ENCODE measurements around the gene SPIN2B.
"Not testable (repeated sequence)": the region's sequence is repeated elsewhere in the genome, so short reads cannot be mapped to it uniquely, and the experiment has no call there.

Gene SPIN2B

DNA sequence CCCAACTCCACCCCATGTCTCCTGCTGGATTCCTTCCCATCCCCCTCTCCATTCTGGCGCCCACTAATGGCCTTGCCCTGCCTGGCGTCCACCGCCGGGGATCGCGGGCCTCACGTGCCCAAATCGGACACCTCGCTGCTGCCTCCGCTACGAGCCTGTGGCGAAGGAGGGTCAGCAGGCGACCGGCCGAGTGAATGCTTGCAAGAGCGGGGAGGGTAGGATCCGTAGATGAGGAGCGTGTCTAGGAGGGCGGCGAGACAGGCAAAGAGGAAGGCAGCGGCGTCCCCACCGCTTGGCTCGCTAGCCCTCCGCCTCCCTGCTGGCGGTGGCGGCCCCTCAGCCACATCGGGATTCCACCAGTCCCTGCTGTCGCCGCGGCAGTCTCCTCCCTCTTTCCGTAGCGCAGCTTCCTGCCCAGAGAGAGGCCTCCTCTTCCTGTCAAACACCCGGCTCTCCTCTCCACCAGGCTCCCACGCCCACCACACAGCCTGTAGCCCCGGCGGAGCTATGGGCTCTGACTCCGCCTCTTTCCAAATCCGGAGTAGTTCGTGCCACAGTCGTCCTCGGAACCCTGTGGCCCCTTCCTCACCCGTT, at the start of gene SPIN2B:
Gene SPIN2B (minus strand): TSS at position 387 of the 594 bp plus-strand sequence.
- DNase-seq: peak; percentile 81

DNA sequence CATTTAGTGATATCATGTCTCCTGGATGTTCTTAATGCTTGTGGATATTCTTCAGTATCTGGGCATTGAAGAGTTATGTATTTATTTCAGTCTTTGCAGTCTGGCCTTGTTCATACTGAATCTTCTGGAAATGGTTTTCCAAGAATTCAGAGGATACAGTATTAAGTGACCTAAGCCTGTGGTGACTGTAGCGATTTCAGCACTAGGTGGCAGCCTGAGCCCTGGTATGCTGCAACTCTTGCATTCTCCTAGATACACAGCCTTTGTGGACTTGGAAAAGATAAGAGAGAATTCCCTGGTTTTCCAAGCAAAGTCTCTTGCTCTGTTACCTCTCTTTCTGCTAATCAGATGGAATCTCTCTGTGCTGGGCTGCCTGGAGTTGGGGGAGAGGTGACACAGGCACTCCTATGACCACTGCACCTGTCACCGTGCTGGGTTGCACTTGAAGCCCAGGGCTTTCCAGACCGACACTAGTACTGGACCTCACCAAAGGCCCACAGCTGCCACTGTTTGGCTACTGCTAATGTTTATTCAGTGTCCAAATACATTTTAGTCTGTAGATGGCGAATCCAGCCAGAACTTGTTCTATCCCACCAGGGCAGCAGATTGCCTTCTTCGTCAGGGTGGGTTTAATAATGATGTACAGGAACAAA, 35.2 kb upstream of the SPIN2B start:
- DNase-seq: no peak

DNA sequence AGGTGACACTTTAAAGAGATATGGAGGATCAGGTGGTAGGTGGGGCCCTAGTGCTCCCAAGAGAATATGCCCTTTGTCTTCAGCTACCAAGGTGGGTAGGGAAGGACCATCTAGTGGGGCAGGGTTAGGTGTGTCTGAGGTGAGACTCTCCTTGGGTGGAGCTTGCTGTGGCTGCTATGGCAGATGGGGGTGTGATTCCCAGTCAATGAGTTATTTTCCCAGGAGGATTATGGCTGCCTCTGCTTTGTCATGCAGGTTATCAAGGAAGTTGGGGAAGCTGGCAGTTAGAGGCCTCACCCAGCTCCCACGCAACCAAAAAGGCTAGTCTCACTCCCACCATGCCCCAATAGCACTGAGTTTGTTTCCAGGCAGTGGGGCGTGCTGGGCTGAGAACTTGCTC, 33.8 kb upstream of the SPIN2B start:
- no peak for DNase-seq

DNA sequence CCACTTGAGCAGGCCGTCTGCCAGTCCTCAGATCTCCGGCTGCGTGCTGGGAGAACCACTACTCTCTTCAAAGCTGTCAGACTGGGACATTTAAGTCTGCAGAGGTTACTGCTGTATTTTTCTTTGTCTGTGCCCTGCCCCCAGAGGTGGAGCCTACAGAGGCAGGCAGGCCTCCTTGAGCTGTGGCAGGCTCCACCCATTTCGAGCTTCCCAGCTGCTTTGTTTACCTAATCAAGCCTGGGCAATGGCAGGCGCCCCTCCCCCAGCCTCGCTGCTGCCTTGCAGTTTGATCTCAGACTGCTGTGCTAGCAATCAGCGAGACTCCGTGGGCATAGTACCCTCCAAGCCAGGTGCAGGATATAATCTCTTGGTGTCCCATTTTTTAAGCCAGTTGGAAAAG, 30.9 kb upstream of the SPIN2B start:
- DNase-seq: not testable (repeated sequence)

DNA sequence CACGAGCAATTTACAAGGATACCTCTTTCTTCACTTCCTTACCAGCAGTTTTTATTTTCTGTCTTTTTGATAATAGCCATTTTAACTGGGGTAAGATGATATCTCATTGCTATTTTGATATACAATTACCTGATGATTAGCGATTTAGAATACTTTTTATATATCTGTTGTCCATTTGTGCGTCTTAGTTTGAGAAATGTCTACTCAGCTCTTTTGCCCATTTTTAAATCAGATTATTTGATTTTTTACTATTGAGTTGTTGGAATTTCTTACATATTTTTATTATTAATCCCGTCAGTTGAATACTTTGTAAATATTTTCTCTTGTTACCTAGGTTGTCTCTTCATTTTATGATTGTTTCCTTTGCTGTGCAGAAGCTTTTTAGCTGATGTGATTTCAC, 17.3 kb upstream of the SPIN2B start:
- no peak for DNase-seq

DNA sequence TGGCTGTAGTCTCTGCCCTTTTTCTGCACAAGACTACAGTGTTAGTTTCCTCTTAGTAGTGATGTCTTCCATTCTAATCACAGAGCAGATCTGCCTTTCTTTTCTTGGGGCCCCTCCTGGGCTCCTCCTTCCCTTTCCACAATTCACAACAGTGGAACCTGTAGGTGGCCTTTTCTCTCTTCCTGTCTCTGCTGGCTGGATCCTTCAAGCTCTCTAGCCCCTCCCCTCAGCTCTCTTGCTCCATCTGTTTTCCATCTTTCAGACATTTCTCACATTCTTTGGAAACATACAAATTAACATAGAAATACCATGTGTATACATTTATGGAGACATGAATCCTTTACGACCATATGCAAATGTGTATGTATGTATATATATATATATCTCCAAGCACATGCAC, 16.2 kb upstream of the SPIN2B start:
- no peak for DNase-seq

DNA sequence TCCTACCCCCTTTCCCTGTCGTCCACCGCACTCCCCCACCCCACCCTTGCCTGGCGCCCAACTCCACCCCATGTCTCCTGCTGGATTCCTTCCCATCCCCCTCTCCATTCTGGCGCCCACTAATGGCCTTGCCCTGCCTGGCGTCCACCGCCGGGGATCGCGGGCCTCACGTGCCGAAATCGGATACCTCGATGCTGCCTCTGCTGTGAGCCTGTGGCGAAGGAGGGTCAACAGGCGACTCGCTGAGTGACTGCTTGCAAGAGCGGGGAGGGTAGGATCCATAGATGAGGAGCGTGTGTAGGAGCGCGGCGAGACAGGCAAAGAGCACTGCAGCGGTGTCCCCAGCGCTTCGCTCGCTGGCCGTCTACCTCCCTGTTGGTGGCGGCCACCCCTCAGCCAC, 15.7 kb upstream of the SPIN2B start, which contains the start of gene SPIN2A:
Gene SPIN2A (minus strand): TSS at position 325 of the 400 bp plus-strand sequence. CDS start 800 bp downstream, outside the sequence.
- not testable (repeated sequence) for DNase-seq

DNA sequence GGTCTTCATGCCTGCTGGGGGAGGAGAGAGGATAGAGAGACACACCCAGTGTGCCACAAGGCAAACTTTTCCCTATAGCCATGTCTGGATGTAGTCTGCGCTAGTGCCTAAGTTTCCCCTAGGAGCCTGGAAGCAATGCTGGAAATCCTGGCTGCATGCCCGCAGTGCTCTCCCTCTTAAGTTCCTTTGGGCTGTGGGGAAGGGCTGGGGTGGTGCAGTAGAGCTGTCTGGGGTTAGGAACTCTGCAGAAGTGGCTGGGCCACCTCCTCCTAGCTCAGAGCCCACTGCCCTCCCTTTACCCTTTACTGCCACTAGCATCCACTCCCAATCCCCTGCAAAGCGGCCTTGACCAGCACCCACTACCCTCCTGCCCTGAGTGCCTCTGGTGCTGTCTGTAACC, 15.2 kb upstream of the SPIN2B start:
- not testable (repeated sequence) for DNase-seq

DNA sequence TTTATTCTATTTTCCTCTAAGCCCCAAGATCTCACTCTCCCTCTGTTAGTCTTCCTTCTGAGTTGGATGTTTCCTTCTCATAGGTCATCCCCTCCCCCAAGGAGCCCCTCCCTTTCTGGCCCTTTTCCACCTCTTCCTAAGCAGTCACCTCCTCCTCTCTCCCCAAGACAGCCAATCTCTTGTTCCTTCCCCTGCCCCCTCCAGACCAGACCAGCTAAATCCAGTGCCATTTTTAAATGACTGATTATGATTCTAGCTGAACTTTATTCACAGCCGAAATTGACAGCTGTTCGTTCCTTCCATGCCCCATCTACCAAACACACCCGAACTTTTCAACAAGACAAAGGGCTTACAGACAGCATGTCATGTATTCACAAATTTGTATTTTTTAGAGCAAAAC, 13.9 kb upstream of the SPIN2B start:
- DNase-seq: no peak

DNA sequence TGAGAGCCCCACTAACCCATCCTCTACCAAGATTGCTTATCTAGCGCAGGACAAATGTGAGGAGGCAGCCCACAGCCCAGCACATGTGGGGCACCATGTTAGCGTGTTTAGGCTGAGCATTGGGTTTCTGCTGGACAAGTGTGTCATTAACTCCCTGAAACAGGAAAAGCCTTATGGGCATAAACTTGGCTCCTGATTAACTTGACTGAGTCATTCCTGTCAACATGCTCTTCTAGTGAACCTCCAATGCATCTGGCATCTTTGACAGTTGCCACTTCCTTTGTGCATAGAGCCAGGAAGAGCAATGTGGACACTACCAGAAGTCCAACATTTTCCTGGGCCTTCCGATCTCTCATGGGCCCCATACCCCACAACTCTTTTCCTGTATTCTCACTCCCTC, 13.4 kb upstream of the SPIN2B start:
- DNase-seq: no peak

DNA sequence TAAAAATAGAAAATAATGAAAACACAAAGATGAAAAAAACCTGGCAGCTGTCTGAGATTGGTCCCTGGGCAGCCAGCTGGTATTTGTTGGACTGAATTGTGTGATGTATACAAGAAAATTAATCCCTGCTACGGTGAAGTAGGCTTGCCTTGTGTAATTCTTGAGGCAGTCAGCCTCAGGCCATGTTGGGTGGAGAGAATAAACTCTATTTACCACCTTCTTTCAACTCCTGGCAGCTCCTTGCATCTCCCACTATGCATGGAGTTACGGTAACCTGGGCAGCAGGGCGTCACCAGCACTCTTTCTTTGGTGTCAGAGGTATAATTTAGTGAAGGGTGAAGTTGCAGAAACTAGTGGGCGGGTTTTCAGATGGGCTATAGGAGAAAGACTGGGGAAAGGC, 12.4 kb upstream of the SPIN2B start:
- no peak for DNase-seq

DNA sequence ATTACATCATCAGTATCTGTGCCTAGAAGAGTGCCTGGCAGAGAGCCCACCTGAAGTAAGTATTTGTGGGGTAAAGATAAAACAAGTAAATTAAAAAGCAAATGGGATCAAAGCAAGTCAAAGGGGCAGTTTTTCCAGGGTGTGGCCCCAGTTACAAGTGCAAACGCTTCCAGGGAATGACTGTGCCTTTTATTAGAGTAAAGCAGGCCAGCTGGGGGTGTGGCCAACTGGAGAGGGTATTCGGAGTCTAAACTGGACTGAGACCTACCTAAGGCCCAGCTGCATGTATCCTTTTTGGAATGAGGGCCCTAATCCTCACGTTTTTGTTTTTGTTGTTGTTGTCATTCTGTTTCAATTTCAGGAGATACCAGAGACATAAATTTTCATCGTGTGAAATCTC, 11.9 kb upstream of the SPIN2B start:
- DNase-seq: not testable (repeated sequence)

DNA sequence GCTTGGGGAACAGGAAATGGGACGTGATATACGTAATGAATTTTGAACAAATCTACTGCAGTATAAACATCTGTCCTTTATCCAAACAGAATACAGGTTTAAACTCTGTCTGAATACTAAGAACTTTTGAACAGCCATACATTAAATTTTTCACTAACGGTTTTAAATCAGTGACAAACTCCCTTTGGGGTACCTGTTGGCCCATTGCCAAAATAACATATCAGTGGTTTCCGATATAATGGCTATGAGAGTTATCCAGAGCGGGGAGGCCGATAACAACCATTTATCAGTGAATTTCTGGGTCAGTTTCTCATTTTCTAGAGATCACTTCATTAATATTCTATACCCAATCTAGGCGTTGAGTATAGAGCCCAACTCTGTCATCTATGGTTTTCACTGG, 10.7 kb upstream of the SPIN2B start:
- no peak for DNase-seq

DNA sequence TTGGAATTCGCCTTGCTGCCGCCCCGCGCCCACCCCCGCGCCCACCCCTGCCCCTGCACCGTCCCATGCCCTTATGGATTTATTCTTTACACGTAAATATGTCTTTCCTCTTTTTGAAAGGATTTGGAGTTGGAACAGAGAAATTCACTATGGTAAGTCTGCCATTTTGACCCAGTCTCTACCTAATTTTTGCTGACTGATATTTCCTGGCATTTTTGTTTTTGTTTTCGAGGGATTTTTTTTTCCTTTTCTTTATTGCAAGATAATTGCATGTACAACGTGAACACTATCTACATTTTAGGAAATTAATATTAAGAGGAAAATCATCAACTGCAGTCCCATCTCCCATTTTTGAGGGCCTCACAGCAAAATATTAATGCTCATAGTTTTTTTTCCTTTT, 468 bp upstream of the SPIN2B start:
- no peak for DNase-seq

DNA sequence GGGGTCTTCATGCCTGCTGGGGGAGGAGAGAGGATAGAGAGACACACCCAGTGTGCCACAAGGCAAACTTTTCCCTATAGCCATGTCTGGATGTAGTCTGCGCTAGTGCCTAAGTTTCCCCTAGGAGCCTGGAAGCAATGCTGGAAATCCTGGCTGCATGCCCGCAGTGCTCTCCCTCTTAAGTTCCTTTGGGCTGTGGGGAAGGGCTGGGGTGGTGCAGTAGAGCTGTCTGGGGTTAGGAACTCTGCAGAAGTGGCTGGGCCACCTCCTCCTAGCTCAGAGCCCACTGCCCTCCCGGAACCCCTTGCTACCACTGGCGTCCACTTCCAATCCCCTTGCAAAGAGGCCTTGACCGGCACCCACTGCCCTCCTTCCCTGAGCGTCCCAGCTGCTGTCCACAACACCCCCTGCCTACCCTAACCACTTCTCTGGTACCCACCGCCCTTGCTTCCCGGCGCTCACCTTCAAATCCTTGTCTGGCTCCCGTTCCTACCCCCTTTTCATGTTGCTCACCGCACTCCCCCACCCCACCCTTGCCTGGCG, 658 bp downstream of the SPIN2B start:
- DNase-seq: not testable (repeated sequence)

DNA sequence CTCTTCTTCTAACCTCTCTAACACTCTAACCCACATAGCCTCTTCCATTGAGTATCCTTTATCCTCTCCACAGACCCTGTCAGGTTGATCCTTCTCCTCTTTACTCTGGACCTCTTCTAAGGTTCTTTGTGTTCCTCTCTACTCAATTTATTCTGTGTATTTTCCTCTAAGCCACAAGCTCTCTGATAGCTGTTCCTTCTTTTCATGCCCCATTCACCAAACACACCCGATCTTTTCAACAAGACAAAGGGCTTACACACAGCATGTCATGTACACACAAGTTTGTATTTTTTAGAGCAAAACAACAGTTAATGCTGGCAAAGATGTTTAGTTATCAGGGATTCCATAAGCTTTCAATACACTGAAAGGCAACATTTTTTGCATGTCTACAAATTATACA, 1.9 kb downstream of the SPIN2B start:
- DNase-seq: no peak

DNA sequence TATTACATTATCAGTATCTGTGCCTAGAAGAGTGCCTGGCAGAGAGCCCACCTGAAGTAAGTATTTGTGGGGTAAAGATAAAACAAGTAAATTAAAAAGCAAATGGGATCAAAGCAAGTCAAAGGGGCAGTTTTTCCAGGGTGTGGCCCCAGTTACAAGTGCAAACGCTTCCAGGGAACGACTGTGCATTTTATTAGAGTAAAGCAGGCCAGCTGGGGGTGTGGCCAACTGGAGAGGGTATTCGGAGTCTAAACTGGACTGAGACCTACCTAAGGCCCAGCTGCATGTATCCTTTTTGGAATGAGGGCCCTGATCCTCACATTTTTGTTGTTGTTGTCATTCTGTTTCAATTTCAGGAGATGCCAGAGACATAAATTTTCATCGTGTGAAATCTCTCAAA, 3.8 kb downstream of the SPIN2B start:
- not testable (repeated sequence) for DNase-seq

DNA sequence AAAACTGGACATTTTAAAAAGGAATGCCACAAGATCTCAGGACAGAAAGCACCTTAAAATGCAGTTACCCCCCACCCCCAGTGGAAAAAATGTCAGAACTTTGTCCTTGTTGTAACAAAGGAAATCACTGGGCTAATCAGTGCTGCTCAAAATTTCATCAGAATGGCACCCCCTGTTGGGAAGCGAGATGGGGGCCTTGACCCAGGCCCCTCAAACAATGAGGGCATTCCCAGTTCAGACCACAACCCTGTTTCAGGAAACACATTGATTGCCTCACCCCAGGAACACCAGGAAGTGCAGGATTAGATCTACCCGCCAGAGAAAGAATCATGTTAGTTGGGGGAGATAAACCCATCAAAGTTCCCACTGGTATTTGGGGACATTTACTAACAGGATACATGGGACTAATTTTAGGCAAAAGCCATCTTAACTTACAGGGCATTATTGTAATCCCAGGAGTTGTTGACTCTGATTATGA, 16.4 kb downstream of the SPIN2B start:
- DNase-seq: no peak

DNA sequence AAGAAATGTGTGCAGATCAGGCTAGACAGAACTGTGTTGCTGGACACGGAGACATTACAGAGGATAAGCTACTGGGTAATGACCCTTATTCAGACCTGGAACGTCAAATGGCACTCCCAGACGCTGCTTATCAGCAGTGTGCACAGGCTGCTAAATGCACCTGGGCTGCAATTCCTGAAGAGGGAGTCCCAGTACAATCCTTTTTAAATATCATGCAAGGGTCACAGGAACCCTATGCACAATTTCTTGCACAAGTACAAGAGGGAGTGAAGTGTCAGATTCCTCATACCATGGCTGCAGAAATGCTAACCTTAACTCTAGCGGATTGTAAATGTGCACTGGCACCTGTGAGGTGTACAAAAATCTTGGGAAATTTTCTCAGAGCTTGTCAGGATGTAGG, 16.9 kb downstream of the SPIN2B start:
- no peak for DNase-seq

DNA sequence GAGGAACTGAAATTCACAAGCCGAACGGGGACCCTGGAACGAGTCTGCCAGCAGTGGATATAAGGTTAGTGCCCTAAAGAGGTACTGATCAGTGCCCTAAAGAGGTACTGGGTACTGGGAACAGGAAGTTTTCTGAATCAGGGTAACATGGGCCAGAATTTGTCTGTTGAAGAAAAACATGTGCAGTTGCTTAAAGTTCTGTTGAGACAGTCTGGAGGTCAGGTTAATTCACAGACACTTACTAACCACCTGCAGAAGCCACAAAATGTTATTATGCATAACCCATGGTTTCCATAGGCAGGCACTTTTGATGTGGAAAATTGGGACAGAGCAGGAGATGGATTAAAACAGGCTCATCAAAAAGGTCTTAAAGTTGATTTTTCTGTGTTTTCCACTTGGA, 17.9 kb downstream of the SPIN2B start:
- no peak for DNase-seq

DNA sequence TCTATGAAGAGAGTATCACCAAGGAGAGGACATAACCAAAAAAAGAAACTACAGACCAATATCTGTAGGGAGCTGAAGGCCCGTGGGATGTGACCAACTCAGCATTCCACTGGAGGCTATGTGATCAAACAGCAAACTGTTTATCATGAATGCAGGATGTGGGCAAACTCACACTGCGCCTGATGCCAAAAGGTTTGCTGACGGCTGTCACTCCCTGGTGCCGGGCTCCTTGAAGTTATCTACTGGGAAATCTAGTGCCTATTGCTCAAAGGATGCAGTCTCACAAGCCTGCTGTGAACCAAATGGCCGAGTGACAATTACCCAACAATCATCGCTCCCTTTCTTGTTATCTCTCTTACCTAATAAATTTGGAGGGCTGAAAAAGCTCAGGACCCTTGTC, 18.4 kb downstream of the SPIN2B start:
- not testable (repeated sequence) for DNase-seq

DNA sequence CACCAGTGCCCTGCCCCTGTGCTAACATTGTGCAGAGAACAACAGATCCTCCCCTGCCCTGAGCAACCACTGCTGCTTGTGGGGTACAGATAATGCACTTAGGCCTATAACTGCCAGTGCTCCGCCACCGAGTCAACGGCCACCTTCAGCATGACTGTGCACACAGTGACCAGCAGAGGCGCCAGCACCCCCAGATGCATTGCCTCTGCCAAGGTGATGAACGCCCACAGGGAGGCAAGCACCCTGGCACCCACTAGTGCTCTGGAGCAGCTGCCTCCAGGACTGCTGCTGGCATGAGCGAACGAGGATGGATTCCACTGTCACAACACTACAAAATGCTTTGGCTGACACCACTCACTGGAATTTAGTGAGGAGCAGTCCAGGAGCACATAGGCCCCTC, 38.2 kb downstream of the SPIN2B start:
- DNase-seq: no peak

DNA sequence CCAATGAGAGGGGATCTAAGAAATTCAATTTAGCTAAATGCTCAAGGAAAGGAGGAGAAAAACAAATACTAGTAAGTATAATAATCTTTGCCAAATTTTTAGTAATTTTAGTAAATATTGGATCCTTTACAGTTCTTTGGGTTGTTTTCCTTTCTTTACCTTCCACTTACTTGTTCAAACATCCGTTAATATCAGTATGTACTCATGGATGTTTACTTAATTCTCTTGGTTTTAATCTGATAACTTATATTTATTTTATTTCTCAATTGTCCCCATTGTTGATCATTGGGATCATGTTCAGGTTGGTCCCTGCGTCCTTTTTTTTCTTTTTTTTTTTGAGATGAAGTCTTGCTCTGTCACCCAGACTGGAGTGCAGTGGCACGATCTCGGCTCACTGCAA, 46.9 kb downstream of the SPIN2B start:
- no peak for DNase-seq

DNA sequence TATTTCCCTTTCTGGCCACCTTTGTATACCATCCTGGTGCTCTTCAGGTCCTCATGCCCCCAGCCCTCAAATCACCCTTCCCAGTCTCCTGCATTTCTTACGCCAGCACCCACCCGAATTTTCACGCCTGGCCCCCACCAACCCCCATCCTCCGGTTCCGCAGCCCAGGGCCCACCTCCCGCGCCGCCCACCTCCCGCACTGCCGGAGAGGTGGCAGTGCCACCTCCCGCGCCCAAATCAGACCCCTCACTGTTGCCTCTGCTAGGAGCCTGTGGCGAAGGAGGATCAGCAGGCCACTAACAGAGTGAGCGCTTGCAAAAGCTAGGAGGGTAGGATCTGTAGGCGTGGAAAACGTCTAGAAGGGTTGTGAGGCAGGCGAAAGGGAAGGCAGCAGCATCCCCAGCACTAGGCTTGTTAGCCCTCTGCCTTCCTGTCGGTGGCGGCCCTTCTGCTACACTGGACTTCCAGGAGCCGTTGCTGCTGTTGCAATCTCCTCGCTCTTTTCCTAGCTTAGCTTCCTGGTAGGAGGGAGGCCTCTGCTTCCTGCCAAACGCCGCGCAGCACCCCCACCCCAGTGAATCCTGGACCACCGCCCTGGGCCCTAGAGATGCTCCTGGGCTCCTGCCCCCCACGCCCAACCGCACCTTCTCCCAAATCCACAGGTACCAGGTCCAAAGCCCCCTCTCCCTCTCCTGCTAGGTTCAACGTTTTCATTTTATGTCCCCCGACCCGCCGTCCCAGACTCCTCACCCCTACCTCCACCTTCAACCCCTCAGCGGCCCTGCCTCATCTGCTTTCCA, 51.0 kb downstream of the SPIN2B start:
- DNase-seq: no peak

All from inflammatory macrophage treated with lipopolysaccharide for 4 hours (primary cell).